ENCODE measurements around the gene NEDD9.

DNA sequence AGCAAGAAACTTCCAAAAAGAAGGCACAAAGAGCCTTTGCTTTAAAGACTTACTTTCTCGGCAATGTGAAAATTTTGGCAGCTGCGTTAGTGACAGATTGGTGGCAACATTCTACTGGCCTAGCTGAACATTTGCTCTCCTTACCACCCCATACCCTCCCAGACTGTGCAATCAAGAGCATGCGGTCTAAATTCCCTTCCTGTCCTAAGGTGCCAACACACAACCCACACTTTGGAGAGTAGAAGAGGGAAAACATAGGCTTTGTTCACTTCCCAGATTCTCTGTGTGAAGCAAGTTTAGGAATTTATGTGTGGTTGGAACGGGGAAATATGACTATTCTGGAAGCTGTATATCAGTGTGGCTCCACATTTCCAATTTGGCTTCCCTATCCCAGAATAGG lies 29.8 kb upstream of the NEDD9 start:
- TF ChIP-seq, protein P1, sequence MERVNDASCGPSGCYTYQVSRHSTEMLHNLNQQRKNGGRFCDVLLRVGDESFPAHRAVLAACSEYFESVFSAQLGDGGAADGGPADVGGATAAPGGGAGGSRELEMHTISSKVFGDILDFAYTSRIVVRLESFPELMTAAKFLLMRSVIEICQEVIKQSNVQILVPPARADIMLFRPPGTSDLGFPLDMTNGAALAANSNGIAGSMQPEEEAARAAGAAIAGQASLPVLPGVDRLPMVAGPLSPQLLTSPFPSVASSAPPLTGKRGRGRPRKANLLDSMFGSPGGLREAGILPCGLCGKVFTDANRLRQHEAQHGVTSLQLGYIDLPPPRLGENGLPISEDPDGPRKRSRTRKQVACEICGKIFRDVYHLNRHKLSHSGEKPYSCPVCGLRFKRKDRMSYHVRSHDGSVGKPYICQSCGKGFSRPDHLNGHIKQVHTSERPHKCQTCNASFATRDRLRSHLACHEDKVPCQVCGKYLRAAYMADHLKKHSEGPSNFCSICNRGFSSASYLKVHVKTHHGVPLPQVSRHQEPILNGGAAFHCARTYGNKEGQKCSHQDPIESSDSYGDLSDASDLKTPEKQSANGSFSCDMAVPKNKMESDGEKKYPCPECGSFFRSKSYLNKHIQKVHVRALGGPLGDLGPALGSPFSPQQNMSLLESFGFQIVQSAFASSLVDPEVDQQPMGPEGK (CRISPR knock-in tag; IDR thresholded peaks at IDR 0.05; ENCODE audit: borderline replicate concordance), result no peak
- TF ChIP-seq ARNTL (CRISPR knock-in tag; IDR thresholded peaks at IDR 0.05; ENCODE audit: borderline replicate concordance, low read depth) (no peak), ZFP3 (CRISPR knock-in tag; IDR thresholded peaks at IDR 0.05) (no peak), ESRRG (CRISPR knock-in tag; IDR thresholded peaks at IDR 0.05) (no peak), SNAI2 (CRISPR knock-in tag; IDR thresholded peaks at IDR 0.05) (no peak), CSDC2 (CRISPR knock-in tag; IDR thresholded peaks at IDR 0.05) (no peak), ZNF565 (CRISPR knock-in tag; conservative IDR thresholded peaks at IDR 0.05; ENCODE audit: low read depth) (no peak), BACH2 (CRISPR knock-in tag; IDR thresholded peaks at IDR 0.05; ENCODE audit: borderline replicate concordance) (no peak), RARB (CRISPR knock-in tag; IDR thresholded peaks at IDR 0.05) (no peak)
- TF ChIP-seq, protein P2, sequence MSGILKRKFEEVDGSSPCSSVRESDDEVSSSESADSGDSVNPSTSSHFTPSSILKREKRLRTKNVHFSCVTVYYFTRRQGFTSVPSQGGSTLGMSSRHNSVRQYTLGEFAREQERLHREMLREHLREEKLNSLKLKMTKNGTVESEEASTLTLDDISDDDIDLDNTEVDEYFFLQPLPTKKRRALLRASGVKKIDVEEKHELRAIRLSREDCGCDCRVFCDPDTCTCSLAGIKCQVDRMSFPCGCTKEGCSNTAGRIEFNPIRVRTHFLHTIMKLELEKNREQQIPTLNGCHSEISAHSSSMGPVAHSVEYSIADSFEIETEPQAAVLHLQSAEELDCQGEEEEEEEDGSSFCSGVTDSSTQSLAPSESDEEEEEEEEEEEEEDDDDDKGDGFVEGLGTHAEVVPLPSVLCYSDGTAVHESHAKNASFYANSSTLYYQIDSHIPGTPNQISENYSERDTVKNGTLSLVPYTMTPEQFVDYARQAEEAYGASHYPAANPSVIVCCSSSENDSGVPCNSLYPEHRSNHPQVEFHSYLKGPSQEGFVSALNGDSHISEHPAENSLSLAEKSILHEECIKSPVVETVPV (CRISPR knock-in tag; IDR thresholded peaks at IDR 0.05), result no peak

All from SK-N-SH treated with all-trans-retinoic acid at 6 μM for 48 hours (cell line).